Peyer's patch (tissue), 4 donors: ENCODE data around the gene CAPS.

Source experiments
- POLR2A ChIP-seq, 2 donors: fragments of 450-650 bp; IDR thresholded peaks; one replicate each; pipeline ENCODE4 v1.5.1; 2017; ENCODE audit warnings: antibody characterized with exemption in 2 of 2, mild to moderate bottlenecking in 2 of 2, moderate library complexity in 2 of 2
- TF ChIP-seq, protein P1 (sequence below), 6 experiments: fragments of 450-650 bp in 4 of 6; fragments of 200-600 bp in 2 of 6; sonication (generic) in 1 of 6; IDR thresholded peaks; one replicate each; pipeline ENCODE4 v1.5.1; 2017 to 2019; ENCODE audit warnings: antibody characterized with exemption in 6 of 6, mild to moderate bottlenecking in 3 of 6, moderate library complexity in 1 of 6

DNA sequence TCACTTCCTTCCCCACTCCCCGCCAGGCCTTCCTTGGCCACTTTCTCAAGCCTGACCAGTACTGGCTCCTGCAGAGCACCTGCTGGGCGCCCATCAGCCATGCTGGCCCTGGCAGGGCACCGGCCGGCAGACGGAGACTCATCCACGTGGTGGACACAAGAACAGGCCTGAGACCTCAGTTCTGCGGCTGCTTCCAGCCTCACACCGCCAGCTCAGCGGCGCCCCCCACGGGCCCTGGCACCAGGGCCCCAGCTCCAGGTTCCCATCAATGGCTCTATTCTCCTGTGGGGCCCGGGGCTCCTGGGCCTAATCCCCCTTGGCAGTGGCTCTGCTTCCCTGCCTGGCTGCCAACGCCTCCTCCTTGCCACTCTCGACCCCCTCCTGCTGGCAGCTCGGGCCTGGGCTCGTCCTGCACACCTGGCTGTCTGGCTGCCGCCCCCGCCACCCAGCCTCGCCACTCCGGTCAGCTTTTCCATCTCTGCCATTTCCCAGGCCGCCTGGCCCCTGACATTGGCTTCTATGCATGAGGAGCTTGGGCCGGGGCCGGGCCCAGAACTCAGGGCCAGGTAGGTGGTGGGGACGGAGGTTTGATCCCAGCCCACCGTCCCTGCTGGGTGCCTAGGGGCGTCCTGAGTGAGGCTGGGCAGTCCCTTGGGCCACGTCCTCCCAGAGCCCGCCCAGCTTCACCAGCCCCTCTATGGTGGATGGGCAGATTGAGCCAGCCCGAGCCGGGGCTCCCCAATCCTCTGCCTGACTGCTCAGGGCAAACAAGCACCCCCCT is 16.7 kb upstream of the CAPS start:
- no peak for TF ChIP-seq POLR2A (IDR thresholded peaks at IDR 0.05)
- TF ChIP-seq, protein P1, sequence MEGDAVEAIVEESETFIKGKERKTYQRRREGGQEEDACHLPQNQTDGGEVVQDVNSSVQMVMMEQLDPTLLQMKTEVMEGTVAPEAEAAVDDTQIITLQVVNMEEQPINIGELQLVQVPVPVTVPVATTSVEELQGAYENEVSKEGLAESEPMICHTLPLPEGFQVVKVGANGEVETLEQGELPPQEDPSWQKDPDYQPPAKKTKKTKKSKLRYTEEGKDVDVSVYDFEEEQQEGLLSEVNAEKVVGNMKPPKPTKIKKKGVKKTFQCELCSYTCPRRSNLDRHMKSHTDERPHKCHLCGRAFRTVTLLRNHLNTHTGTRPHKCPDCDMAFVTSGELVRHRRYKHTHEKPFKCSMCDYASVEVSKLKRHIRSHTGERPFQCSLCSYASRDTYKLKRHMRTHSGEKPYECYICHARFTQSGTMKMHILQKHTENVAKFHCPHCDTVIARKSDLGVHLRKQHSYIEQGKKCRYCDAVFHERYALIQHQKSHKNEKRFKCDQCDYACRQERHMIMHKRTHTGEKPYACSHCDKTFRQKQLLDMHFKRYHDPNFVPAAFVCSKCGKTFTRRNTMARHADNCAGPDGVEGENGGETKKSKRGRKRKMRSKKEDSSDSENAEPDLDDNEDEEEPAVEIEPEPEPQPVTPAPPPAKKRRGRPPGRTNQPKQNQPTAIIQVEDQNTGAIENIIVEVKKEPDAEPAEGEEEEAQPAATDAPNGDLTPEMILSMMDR (IDR thresholded peaks at IDR 0.05): no peak
